Liver (tissue), 9 donors: ENCODE measurements around the gene PKIG. TPM values are rescaled to one million over a fixed set of nuclear protein-coding genes. Genes with fewer than 3 reads are reported as not detected.

Source experiments
- DNase-seq: peaks from one replicate; pipeline ENCODE4 v3.0.0-alpha.2; 2017; ENCODE audit warnings: low spot score
- H3K27ac ChIP-seq, 2 donors: one replicate each; pipeline ENCODE4 v1.7.0; 2013; ENCODE audit warnings: inconsistent platforms in 2 of 2, low read length in 2 of 2, control low read depth in 1 of 2, low read depth in 1 of 2, mild to moderate bottlenecking in 1 of 2
- H3K27me3 ChIP-seq, 4 donors: one replicate each; pipeline versions ENCODE4 v1.6.1 to v1.7.0; 2013; ENCODE audit warnings: low read length in 3 of 4, inconsistent platforms in 1 of 4, mild to moderate bottlenecking in 1 of 4, moderate library complexity in 1 of 4; ENCODE audit not compliant: control insufficient read depth in 4 of 4, insufficient read depth in 4 of 4
- H3K36me3 ChIP-seq, 4 donors: one replicate each; pipeline versions ENCODE4 v1.6.1 to v1.7.0; 2013; ENCODE audit warnings: low read length in 3 of 4, mild to moderate bottlenecking in 3 of 4, low read depth in 1 of 4, moderate library complexity in 1 of 4; ENCODE audit not compliant: control insufficient read depth in 4 of 4, insufficient read depth in 3 of 4
- H3K4me1 ChIP-seq, 4 donors: one replicate each; pipeline versions ENCODE4 v1.6.1 to v1.7.0; 2013; ENCODE audit warnings: low read length in 3 of 4, mild to moderate bottlenecking in 3 of 4, moderate library complexity in 1 of 4; ENCODE audit not compliant: control insufficient read depth in 4 of 4, insufficient read depth in 4 of 4
- H3K4me3 ChIP-seq, 3 donors: one replicate each; pipeline versions ENCODE4 v1.6.1 to v1.7.0; 2013; ENCODE audit warnings: low read length in 3 of 3, control low read depth in 1 of 3, low read depth in 1 of 3, mild to moderate bottlenecking in 1 of 3
- H3K9ac ChIP-seq, 2 donors: one replicate each; pipeline ENCODE4 v1.7.0; 2013; ENCODE audit warnings: low read length in 2 of 2, mild to moderate bottlenecking in 2 of 2, moderate library complexity in 2 of 2, control low read depth in 1 of 2, low read depth in 1 of 2
- H3K9me3 ChIP-seq, 4 donors: one replicate each; pipeline versions ENCODE4 v1.6.1 to v1.7.0; 2013; ENCODE audit warnings: low read length in 3 of 4; ENCODE audit not compliant: control insufficient read depth in 4 of 4
- FOXA1 ChIP-seq: IDR thresholded peaks from 2 replicates; pipeline ENCODE4 v1.6.1; 2016; ENCODE audit warnings: antibody characterized with exemption
- GABPA ChIP-seq, 2 donors: IDR thresholded peaks in 1 of 2; conservative IDR thresholded peaks in 1 of 2; 2 replicates each; pipeline ENCODE4 v1.6.1; 2016; ENCODE audit warnings: antibody characterized with exemption in 2 of 2, mild to moderate bottlenecking in 1 of 2, moderate library complexity in 1 of 2
- HNF4A ChIP-seq, 2 donors: conservative IDR thresholded peaks; 2 replicates each; pipeline ENCODE4 v1.6.1; 2016; ENCODE audit warnings: antibody characterized with exemption in 2 of 2, mild to moderate bottlenecking in 2 of 2
- NR2F2 ChIP-seq: IDR thresholded peaks from 2 replicates; pipeline ENCODE4 v1.6.1; 2016; ENCODE audit warnings: antibody characterized with exemption
- RAD21 ChIP-seq, 2 donors: IDR thresholded peaks; 2 replicates each; pipeline ENCODE4 v1.6.1; 2016; ENCODE audit warnings: antibody characterized with exemption in 2 of 2, mild to moderate bottlenecking in 2 of 2
- SP1 ChIP-seq: IDR thresholded peaks from 2 replicates; pipeline ENCODE4 v1.6.1; 2018; ENCODE audit warnings: antibody characterized with exemption, mild to moderate bottlenecking
- WGBS: extraction: QIAGEN DNeasy Blood & Tissue Kit; methylation state at CpG from one replicate; pipeline ENCODE4 v1.1.7; 2013; 5-methylcytosine and 5-hydroxymethylcytosine counted together
- polyA plus RNA-seq, 2 donors: library from polyadenylated mRNA; stranded (reverse) in 1 of 2; unstranded in 1 of 2; fragments of 200-250 nt in 1 of 2; fragments of >200 nt in 1 of 2; fragmentation: Nextera tagmentation in 1 of 2; extraction: Ambion mirVana in 1 of 2; gene quantifications; one replicate each; pipeline versions ENCODE4 v1.2.1 to v1.2.3, GENCODE V29; 2013 to 2015
- total RNA-seq, 2 donors: library from RNA; depleted of rRNA; stranded (reverse); fragments of >200 nt; gene quantifications; one replicate each; pipeline ENCODE4 v1.2.3, GENCODE V29; 2014
- TF ChIP-seq, protein P1 (sequence below): fragments of 150-350 bp; IDR thresholded peaks from 2 replicates; pipeline ENCODE4 v1.5.1; 2017; ENCODE audit warnings: improper control_type of control experiment, low read depth, low read length; ENCODE audit not compliant: missing input control
- TF ChIP-seq, protein P2 (sequence below): IDR thresholded peaks from 2 replicates; pipeline ENCODE4 v1.6.1; 2016; ENCODE audit warnings: antibody characterized with exemption
- TF ChIP-seq, protein P3 (sequence below): IDR thresholded peaks from 2 replicates; pipeline ENCODE4 v1.6.1; 2016; ENCODE audit warnings: antibody characterized with exemption, mild to moderate bottlenecking
- donor health status: healthy.
- donor health status: healthy.
- donor health status: healthy.
- donor health status: healthy.
- donor health status: healthy.

The PKIG gene
- total and polyA plus RNA-seq, 4 donors = 10.6 to 24.3 (median 23.4) TPM

DNA sequence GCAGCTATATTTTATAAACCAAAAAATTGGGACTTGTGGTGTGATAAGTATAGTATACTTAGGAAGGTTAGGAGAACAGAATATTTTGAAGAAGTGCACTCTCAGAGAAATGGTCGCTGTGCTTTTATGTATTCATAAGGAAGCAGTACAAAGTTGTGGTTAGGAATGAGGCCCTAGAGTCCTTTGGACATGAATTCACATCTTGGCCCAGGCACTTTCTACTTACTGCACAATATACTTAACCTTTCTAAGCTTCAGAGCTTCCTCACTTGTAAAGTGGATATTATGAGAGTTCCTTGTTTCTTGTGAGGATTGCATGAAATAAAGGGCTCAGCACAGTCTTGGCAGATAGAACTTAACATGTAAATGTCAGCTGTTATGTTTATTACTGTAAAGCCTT is 39.5 kb upstream of the PKIG start:
- 79% methylated on average over 1 of the region's 1 CpG for WGBS
- no peak for TF ChIP-seq HNF4A (conservative IDR thresholded peaks at IDR 0.05)
- TF ChIP-seq, protein P1, sequence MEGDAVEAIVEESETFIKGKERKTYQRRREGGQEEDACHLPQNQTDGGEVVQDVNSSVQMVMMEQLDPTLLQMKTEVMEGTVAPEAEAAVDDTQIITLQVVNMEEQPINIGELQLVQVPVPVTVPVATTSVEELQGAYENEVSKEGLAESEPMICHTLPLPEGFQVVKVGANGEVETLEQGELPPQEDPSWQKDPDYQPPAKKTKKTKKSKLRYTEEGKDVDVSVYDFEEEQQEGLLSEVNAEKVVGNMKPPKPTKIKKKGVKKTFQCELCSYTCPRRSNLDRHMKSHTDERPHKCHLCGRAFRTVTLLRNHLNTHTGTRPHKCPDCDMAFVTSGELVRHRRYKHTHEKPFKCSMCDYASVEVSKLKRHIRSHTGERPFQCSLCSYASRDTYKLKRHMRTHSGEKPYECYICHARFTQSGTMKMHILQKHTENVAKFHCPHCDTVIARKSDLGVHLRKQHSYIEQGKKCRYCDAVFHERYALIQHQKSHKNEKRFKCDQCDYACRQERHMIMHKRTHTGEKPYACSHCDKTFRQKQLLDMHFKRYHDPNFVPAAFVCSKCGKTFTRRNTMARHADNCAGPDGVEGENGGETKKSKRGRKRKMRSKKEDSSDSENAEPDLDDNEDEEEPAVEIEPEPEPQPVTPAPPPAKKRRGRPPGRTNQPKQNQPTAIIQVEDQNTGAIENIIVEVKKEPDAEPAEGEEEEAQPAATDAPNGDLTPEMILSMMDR = no peak
- DNase-seq = no peak
- H3K36me3 ChIP-seq = no peaks in the 10 kb centered on the region
- peaks cover 2 to 28% (median 11%) of the 10 kb centered on the region in 4 donors for H3K4me1 ChIP-seq
- no peak overlapping the region for H3K9ac ChIP-seq
- H3K27ac ChIP-seq = no peak overlapping the region
- no peak overlapping the region for H3K4me3 ChIP-seq
- no peaks in the 10 kb centered on the region for H3K27me3 ChIP-seq
- no peaks in the 10 kb centered on the region for H3K9me3 ChIP-seq

DNA sequence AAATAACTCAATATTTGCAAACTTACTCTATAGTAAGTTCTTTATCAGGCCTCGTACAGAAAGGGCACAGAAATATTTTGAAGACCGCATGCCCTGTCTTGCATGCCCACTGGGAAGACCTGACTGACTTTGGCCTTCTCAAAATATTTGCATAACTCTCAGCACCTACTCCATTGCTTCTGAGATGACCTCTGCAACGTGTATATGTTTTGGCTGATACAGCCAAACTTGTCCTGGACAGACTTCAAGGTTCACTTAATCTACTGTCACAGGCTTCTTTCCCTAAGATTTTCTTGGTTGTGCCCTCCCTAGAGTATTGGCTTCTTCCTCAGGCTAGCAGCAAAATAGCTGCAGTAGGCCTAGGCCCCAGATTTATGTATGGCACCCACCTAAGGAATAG is 39.0 kb upstream of the PKIG start:
- Histone ChIP-seq H3K27ac (no peak overlapping the region), H3K4me3 (no peak overlapping the region), H3K4me1 (peaks cover 2 to 28% (median 11%) of the 10 kb centered on the region in 4 donors), H3K9me3 (no peaks in the 10 kb centered on the region), H3K27me3 (no peaks in the 10 kb centered on the region), H3K36me3 (no peaks in the 10 kb centered on the region), H3K9ac (no peak overlapping the region)
- 36% methylated on average over 3 of the region's 3 CpGs for WGBS
- TF ChIP-seq FOXA1 = no peak
- TF ChIP-seq, protein P2, sequence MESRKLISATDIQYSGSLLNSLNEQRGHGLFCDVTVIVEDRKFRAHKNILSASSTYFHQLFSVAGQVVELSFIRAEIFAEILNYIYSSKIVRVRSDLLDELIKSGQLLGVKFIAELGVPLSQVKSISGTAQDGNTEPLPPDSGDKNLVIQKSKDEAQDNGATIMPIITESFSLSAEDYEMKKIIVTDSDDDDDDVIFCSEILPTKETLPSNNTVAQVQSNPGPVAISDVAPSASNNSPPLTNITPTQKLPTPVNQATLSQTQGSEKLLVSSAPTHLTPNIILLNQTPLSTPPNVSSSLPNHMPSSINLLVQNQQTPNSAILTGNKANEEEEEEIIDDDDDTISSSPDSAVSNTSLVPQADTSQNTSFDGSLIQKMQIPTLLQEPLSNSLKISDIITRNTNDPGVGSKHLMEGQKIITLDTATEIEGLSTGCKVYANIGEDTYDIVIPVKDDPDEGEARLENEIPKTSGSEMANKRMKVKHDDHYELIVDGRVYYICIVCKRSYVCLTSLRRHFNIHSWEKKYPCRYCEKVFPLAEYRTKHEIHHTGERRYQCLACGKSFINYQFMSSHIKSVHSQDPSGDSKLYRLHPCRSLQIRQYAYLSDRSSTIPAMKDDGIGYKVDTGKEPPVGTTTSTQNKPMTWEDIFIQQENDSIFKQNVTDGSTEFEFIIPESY = no peak
- no peak for DNase-seq

DNA sequence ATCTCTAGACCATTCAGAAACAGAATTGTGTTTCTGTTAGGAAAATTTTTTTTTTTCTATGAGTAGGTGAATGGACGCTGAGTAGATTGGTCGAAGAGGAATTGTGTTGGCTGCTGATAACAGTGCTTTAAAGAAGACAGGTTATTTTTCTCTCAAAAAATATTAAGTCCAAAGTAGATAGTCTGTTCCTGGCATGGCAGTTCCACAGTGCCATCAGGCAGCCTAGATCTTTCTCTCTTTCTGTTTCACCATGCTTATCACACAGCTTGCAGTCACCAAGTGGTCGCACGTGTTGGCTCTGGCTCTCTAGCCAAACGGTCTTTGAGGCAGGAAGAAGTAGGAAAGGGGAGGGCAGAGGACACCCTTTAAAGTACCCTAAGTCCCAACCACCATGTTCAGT is 38.1 kb upstream of the PKIG start:
- no peak for TF ChIP-seq SP1
- Histone ChIP-seq H3K9ac (no peak overlapping the region), H3K4me1 (peaks cover 2 to 28% (median 11%) of the 10 kb centered on the region in 4 donors), H3K9me3 (no peaks in the 10 kb centered on the region), H3K4me3 (no peak overlapping the region), H3K27me3 (no peaks in the 10 kb centered on the region), H3K36me3 (no peaks in the 10 kb centered on the region), H3K27ac (no peak overlapping the region)
- WGBS = 61% methylated on average over 5 of the region's 5 CpGs
- no peak for DNase-seq

DNA sequence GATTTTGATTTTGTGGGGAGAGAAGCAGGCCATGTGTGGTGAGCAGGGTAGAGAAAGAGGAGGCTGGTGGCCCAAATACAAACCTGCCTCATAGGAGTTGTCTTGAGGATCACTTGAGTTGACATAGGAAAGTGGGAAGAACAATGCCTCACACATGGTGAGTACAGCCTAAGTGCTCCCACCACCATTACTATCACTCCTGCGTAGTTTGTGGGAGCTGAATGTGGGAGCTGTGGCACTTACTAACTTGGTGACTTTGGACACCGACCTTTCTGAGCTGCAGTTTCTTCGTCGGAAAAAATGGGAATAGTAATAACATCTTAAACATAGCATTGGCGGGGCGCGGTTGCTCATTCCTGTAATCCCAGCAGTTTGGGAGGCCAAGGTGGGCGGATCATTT is 35.0 kb upstream of the PKIG start:
- WGBS = 97% methylated on average over 8 of the region's 8 CpGs
- H3K9ac ChIP-seq = no peak overlapping the region

More for the DNA sequence above, 35.0 kb upstream of the PKIG start:
- DNase-seq = no peak
- Histone ChIP-seq H3K27me3 (no peaks in the 10 kb centered on the region), H3K4me1 (peaks cover 2 to 18% (median 10%) of the 10 kb centered on the region in 4 donors), H3K9me3 (no peaks in the 10 kb centered on the region), H3K36me3 (no peaks in the 10 kb centered on the region), H3K27ac (no peak overlapping the region), H3K4me3 (no peak overlapping the region)
- TF ChIP-seq RAD21 (IDR thresholded peaks at IDR 0.05) (no peak), GABPA (IDR thresholded peaks at IDR 0.05 in 1 of 2, conservative IDR thresholded peaks at IDR 0.05 in 1 of 2) (no peak), NR2F2 (no peak)
- TF ChIP-seq, protein P3, sequence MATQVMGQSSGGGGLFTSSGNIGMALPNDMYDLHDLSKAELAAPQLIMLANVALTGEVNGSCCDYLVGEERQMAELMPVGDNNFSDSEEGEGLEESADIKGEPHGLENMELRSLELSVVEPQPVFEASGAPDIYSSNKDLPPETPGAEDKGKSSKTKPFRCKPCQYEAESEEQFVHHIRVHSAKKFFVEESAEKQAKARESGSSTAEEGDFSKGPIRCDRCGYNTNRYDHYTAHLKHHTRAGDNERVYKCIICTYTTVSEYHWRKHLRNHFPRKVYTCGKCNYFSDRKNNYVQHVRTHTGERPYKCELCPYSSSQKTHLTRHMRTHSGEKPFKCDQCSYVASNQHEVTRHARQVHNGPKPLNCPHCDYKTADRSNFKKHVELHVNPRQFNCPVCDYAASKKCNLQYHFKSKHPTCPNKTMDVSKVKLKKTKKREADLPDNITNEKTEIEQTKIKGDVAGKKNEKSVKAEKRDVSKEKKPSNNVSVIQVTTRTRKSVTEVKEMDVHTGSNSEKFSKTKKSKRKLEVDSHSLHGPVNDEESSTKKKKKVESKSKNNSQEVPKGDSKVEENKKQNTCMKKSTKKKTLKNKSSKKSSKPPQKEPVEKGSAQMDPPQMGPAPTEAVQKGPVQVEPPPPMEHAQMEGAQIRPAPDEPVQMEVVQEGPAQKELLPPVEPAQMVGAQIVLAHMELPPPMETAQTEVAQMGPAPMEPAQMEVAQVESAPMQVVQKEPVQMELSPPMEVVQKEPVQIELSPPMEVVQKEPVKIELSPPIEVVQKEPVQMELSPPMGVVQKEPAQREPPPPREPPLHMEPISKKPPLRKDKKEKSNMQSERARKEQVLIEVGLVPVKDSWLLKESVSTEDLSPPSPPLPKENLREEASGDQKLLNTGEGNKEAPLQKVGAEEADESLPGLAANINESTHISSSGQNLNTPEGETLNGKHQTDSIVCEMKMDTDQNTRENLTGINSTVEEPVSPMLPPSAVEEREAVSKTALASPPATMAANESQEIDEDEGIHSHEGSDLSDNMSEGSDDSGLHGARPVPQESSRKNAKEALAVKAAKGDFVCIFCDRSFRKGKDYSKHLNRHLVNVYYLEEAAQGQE = no peak
- TF ChIP-seq, protein P1 = no peak
